GM13976 (cell line): ENCODE measurements around the gene RAPGEF2.

Source experiments
- DNase-seq: peaks from one replicate; pipeline ENCODE4 v3.0.0; 2012; ENCODE audit warnings: low spot score
- CTCF ChIP-seq: IDR thresholded peaks from 2 replicates; pipeline ENCODE4 v1.5.1; 2012; ENCODE audit warnings: borderline replicate concordance, mild to moderate bottlenecking; ENCODE audit not compliant: insufficient read depth; ENCODE audit errors: extremely low read depth, missing control alignments, control extremely low read depth
- in situ Hi-C: fragments of 300-500 bp; cut with MboI; formaldehyde crosslinking; loops from one replicate; pipeline ENCODE4 v1.12.0; 2022; ENCODE audit warnings: low sequenced_read_pairs, mixed read lengths, inconsistent platforms; ENCODE audit not compliant: unreplicated experiment

The RAPGEF2 gene

GRCh38 chr4:159117968-159118367 is 15.1 kb downstream of the RAPGEF2 start:
- DNase-seq: no peak
- in situ Hi-C loops: no loop called here
- no peak for TF ChIP-seq CTCF

- in situ Hi-C loops: no loop called here
- no peak for TF ChIP-seq CTCF
- no peak for DNase-seq
Observed at GRCh38 chr4:159121371-159121770, 18.5 kb downstream of the RAPGEF2 start.

GRCh38 chr4:159126716-159127115 is 23.8 kb downstream of the RAPGEF2 start:
- DNase-seq: no peak
- in situ Hi-C loops: no loop called here
- no peak for TF ChIP-seq CTCF

GRCh38 chr4:159127745-159128518 is 25.1 kb downstream of the RAPGEF2 start:
- no peak for TF ChIP-seq CTCF
- in situ Hi-C loops: no loop called here
- DNase-seq: no peak

- in situ Hi-C loops: no loop called here
- TF ChIP-seq CTCF: no peak
- DNase-seq: no peak
Observed at GRCh38 chr4:159129814-159130550, 27.1 kb downstream of the RAPGEF2 start.

GRCh38 chr4:159131564-159131963 is 28.7 kb downstream of the RAPGEF2 start:
- TF ChIP-seq CTCF: no peak
- in situ Hi-C loops: no loop called here
- DNase-seq: no peak
